ENCODE measurements around the gene TTC34.

The TTC34 gene

DNA sequence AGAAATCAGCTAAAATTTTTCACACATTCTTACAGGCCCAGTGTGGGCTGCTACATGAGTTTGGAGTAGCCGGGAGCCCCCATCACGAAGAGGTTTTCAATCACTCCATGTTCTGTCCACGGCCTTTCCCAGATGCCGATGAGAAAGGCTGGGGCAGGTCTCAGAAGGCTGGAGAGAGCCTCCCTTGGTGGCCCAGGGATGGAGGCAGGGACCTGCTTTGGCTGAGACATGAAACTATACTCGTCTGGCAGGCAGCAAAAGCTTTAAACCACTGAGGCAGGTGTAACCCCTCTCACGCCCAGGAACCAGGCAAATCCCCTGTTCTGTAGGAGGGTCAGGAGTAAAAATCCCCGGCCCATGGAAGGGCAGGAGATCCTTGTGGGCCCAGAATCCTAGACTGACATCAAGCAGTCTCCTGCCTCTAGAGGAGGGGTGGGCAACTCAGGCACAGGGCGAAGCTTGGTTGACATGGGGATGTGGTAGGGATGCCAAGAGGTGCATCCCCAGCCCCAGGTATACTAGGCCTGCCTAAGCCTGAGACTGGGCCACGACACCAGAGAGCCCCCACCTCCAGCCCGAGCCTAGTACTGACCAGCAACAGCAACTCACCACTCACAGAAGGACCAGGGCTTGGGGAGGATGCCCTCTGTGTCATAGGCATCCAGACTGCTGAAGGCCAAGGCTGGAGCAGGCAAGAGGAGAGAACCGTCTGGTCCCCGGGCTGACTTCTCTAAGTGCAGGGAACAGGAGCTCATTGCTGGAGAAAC is 177.7 kb downstream of the TTC34 start:
- DNase-seq = no peak

- no peak for DNase-seq
Measured at GRCh38 chr1:2617971-2618470, 183.5 kb downstream of the TTC34 start.

- no peak for DNase-seq
Measured at GRCh38 chr1:2614145-2614544, 187.3 kb downstream of the TTC34 start.

DNA sequence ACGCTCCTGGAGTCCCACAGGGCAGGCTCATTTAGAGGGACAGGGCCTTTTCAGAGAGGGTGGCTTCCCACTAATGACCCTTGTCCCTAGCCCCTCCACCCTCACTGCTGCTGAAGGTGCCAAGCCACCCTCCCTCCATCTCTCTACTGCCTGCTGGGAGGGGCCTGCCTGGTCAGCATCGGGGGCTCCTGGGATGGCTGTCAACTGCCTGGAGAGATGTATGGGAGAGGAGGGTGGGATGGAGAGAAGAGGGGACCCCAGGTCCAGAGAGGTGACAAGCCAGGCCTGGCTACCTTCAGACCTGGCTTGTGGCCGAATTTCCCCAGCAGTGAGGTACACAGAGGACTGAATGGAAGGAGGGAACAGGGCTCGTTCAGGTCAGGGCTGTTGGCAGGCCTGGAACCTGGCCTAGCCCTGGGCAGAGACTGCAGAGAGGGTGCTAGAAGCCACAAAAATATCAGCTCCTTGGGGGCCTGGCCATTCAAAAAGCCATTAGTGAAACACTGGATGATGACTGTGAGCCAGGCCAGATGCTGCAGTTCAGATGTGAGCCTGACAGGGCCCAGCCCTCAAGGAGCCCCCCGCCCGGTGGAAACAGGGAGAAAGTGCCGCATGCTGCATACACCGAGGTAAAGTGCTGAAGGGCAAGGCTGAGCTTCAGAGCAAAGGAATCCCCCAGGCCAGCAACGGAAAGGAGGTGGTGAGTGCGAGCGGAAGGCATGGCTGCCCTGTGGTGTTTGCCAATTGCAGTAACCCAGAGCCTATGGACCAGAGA is 188.7 kb downstream of the TTC34 start:
- no peak for DNase-seq

- DNase-seq = no peak
Measured at GRCh38 chr1:2611621-2612437, 189.7 kb downstream of the TTC34 start.

GRCh38 chr1:2611031-2611501 is 190.4 kb downstream of the TTC34 start:
- peak; percentile 5 to 18 for DNase-seq

DNA sequence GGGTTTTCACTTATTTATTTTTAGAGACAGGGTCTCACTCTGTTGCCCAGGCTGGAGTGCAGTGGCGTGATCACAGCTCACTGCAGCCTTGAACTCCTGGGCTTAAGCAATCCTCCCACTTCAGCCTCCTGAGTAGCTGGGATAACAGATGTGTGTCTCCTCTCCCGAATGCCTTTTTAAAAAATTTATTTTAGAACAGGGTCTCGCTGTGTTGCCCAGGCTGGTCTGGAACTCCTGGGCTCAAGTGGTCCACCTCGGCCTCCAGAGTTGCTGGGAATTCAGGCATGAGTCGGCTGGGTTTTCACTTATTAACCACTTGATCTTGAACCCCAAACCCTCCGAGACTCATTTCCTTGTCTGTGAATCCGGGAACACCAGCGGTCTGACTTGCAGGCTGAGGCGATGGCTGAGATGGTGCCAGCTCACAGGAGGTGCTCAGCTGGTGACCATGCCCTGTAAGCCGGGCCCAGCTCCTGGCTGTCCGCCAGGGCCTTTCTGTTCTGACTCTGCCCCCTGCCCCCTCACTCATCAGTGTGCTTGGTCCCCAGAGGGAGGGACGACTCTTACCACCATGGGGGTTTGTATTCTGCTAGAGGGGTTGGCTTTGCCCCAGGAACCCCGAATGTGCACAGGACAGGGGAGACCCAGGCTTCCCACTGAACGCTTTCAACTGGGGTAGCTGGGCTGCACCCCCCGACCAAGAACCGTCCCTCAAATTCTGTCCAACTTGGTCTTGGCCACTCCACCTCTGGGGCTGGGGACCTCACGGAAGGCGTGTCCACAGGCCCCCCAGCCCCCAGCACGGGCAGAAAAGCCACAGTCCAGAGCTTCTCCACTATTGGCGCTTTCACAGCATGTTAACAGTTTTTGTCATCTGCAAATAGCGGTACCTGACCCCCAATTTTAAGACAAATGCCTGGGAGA is 191.2 kb downstream of the TTC34 start:
- DNase-seq = no peak

- no peak for DNase-seq
Measured at GRCh38 chr1:2609319-2610035, 192.0 kb downstream of the TTC34 start.

- DNase-seq = no peak
Measured at GRCh38 chr1:2607641-2608091, 193.8 kb downstream of the TTC34 start.

DNA sequence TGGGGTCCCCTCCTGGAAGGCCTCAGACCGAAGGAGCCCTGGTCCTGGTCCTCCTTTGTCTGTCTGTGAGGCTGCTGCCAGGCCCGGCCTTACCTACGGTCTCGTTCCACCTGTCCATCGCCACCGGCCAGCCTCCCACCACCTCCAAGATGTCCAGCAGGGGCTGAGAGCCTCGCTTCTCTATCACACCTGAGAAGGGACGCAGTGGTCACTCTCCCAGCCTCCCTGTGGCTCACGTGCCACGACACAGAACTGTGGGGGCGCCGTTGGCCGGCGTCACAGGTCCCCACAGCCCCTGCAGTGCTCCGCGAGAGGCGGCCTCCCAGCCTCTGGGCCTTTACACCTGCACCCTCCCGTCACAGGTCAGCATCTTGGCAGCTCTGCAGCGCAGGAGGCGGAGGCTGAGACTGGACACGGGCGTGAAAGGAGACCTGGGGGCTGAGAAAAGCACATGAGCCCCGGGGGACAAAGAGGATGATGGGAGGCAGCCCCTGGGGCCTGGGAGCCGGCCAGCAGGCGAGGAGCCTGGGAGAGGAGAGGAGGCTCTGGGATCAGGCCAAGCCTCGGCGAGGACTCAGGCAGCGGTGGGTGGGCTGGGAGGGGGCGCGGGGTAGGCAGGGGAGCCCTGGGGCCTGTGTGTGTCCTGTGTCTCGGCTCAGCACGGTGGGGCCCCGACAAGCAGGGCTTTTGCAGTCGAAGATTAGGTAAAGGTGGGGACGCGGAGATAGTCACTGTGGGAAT is 194.4 kb downstream of the TTC34 start:
- DNase-seq = no peak

DNA sequence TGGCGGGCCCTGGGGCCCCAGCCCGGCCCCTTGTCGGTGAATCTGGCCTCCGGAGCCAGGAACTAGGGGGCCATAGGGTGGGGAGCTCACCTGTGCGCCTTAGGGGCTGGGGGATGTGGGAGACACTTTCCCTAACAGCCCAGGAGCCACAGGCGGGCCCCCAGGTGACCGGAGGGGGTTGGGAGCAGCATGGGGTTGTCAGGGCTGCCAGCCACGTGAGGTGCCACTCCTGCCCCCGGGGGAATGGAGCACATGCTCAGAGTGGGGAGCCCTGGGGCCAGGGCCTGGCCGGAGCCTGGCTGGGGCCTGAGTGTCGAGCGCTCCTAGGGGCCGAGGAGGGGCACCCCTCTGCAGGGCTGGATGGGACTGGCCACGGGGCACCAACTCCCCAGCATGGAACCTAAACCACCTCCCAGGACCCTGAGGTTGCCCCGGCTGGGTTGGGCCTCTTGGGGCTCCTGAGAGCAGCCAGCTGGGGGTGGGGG is 195.1 kb downstream of the TTC34 start:
- no peak for DNase-seq

DNA sequence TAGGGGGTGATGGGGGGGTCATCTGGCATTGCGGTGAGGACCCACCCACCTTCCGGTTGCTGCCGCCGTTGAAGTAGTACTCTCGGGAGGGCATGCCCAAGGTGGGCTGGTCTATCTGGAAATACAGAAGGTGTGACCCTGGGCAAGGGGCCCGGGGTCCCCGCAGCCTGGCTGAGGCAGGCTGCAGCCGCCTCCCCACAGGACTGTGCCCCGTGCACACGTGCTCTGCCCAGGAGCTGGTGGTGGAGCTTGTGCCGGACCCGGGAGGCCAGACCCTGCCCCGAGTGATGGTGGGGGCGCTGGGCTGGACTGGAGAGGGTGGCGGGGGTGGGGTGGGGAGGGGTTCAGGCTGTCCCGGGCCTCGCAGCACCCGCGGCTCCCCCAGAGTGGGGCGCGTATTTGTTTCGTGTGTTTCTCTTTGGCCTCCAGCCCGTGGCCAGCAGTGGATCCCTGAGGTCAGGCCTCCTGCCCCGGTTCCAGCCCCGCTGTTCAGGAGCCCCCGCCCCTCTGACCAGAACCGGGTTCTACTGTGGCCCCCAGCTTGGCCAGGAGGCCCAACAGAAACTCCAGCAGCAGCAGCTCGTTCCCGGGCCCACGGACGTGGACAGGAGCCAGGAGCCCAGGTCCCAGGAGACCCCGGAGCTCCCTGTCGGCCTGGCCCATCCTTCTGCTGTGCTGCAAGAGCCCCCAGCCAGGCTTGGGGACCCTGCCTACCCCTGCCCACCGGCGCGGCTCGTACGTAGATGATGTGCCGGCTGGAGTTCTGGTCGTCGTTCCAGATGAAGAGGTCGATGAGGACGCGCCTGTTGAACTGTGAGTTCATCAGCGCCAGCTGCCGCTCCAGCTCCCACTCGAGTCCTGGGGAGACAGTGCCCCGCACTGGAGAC is 195.7 kb downstream of the TTC34 start:
- no peak for DNase-seq

DNA sequence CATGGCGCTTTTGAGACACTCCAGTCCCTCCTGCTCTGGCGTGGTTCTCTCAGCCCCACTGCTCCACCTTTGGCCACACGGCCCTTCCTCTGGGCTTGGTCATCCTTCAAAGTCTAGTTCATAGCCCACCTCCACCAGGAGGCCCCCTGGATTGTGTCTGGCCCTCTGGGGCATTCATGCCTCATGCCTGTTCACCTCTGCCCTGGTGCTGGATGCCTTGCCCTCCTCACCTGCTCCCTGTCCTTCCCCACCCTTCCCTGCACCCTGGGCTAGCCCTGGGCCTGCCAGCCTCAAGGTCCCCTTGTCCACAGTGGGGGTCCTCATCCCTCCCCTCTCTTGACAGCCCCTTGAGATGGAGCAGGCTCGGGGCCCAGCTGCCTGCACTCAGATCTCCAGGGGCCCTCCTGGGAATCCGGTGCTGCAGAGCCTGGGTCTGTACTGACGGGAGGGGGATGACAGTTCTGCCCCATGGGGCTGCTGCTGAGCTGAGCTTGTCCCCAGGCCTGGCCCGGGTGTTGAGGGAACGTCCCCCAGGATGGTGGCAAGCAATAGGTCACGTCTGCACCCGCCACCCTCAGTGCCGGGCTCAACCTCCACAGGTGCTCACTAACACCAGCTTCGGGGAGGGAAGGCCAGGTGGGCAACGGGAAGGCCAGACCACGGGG is 196.5 kb downstream of the TTC34 start:
- no peak for DNase-seq

GRCh38 chr1:2604156-2604843 is 197.2 kb downstream of the TTC34 start:
- no peak for DNase-seq

DNA sequence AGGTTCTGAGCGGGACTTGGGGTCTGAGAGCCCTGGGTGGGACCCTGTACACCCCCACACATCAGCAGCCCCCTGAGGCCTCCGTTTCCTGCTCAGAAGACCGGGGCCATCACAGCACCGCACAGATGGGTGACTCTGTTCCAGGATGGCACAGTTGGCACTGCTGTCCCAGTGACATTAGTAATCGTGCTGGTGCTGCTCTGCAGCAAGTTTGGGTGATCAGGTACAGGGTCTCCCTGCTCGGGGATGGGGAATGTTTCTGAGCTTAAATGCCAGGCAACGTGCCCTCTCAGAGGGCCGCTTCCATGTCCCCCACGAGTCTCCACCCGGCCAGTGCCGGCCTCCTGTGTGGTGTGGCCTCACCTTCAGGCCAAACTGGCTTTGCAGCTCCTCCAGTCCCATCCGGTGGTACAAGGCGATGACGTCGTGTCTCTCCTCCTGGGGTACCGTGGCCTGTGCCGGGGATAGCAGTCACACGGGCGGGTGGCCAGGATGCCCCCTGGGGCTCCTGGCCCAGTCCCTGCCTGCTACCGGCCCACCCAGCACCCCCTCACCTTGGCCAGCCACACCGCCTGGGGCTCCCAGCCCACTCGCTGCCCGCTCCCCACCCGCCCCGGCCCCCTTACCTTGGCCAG is 197.9 kb downstream of the TTC34 start:
- no peak for DNase-seq

GRCh38 chr1:2602866-2603520 is 198.5 kb downstream of the TTC34 start:
- DNase-seq = no peak

All from inflammatory macrophage (primary cell).